ENCODE results near the gene FUT9.

The FUT9 gene
- total RNA-seq: 0 to 0.07 reads per million in 2 donors

DNA sequence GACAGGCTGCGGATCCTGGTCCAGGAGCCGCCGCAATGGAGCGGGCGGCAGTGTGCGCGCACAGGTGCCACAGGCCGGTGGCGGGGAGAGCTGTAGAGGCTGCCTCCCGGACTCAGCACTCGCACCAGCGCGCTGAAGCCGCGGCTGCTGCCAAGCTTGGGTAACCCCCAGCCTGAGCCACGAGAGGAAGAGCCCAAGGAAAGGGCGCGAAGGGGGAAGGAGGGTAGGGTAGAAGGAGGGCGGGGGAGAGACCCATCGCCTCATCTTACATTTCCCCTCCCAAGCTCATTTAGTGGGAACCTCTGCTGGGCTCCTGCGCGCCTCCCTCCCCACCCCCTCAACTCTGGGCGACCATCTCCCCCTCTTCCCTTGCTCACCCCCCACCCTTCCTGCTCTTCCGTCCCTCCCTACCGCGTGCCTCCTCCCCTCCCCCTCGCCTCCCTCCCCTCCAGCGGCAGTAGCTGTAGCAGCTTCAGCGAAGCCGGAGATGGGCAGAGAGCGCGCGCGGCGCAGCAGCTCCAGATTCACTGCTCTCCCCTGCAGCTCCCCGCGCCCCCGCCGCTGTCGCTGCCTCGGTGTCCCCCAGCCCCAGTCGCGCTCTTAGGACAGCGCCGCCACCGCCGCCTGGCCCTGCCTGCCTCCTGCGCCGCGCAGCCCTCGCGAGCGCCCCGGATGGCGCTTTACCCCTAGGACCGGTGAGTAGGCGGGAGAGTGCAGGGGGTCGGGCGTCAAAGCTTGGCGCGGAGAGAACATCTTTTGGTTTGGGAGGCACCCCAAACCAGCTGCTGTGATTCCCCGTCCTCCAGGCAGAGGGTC lies at the start of gene FUT9:
Gene FUT9, plus strand, starts transcription at position 457 of the 816 bp plus-strand sequence. CDS start 187,182 bp downstream, outside the sequence.
- DNase-seq: no peak

GRCh38 chr6:95967594-95967993 lies 48.2 kb upstream of the FUT9 start:
- DNase-seq: no peak

GRCh38 chr6:95973976-95974375 lies 41.8 kb upstream of the FUT9 start:
- no peak for DNase-seq

GRCh38 chr6:95978230-95978629 lies 37.5 kb upstream of the FUT9 start:
- DNase-seq: no peak

GRCh38 chr6:95991906-95992305 lies 23.9 kb upstream of the FUT9 start:
- no peak for DNase-seq

DNA sequence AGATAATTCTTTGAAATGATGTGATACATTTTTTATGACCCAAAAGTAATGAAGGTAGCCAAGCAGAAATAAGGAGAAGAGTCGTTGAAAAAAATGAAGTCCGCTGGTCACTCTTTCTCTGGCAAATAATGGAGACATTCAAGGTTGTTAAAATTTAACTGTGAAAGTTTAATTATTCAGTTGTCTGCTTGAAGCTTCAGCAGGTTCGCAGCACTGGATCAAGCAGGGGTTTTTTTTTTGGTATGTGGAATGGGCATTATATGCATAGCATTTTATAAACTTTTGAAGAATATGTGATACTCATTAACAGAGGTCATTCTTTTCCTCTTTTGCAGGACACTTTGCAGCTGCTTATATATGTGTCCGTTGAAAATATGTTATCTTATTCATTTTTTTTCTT lies 21.6 kb upstream of the FUT9 start:
- DNase-seq: no peak

- no peak for DNase-seq
Observed at GRCh38 chr6:95998133-95998532, 17.6 kb upstream of the FUT9 start.

GRCh38 chr6:96001891-96002575 lies 13.7 kb upstream of the FUT9 start:
- no peak for DNase-seq

- DNase-seq: no peak
Observed at GRCh38 chr6:96002576-96002910, 13.2 kb upstream of the FUT9 start.

DNA sequence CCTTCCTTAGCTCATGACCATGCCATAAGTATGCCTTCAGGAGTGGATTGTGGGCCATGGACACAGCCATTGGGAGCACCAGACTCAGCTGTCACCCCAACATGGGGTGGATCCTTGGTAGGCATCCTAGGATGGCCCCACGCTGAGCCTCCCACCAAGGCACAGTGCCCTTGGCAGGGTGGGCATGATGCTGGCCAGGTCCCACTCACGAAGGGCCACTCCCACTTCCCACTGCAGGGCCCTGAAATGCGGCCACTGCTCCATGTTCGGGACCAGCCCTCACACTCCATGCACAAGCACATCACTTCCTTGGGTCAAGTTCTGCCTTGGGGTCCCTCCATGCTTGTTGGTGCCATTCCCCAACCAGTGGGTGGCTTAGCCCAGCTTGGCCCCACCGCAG lies 12.9 kb upstream of the FUT9 start:
- DNase-seq: no peak

GRCh38 chr6:96007663-96008062 lies 8.1 kb upstream of the FUT9 start:
- no peak for DNase-seq

DNA sequence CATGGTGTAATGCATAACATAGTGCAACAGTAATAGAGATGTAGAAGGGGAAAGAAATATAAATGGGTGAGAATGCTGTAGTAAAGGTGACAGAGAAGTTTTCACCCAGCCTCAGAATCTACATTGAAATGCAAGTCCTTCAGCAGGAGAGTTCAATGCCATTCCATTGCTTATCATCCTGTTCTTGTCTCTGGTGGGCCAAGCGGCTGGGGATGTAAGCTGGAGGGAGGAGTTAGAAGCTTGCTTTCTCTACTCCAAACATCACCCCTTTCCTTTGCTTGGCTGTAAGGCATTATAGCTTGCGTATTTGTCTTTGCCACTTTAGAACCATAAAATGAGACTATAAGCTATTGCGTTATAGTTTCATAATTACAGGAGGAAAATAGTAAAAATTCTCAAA lies 2.2 kb upstream of the FUT9 start:
- DNase-seq: no peak

GRCh38 chr6:96014846-96015517 lies 792 bp upstream of the FUT9 start:
- no peak for DNase-seq

- no peak for DNase-seq
Observed at GRCh38 chr6:96016334-96017069, 728 bp downstream of the FUT9 start.

DNA sequence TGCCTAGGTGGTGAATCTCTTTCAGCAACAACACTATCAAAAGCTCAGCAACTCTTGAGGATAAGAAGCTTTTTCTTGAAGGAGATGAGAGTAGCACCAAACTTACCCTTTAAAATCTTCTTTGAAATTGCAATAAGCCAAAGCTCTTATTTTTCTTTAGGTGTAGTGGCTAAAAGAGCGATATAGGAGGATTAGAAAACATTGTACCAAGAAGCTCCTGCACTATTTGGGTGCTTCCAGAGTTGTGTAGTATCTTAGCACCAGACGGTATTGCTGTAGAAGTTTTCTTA lies 1.2 kb downstream of the FUT9 start:
- no peak for DNase-seq

DNA sequence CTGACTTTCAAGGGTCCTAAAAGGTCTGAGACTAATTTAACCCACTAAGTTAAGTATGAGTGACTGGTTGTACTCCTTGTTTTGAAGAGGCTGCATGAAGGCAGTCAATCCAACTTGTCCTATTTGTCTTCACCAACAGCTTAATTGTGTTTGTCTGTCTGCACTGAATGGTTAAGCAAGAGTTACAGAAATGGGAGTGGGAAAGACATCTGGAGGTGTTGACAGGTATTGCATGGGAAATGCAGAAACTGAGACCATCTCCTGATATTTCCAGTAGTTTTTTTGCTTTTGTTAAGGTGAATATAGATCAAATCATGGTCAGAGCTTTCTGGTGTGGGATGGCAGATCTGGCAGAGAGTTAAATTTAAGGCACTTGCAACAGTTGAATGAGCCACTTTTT lies 6.5 kb downstream of the FUT9 start:
- no peak for DNase-seq

- DNase-seq: no peak
Observed at GRCh38 chr6:96032661-96033060, 16.9 kb downstream of the FUT9 start.

GRCh38 chr6:96051555-96051954 lies 35.8 kb downstream of the FUT9 start:
- DNase-seq: no peak

- no peak for DNase-seq
Observed at GRCh38 chr6:96058082-96058481, 42.3 kb downstream of the FUT9 start.

GRCh38 chr6:96059586-96059985 lies 43.8 kb downstream of the FUT9 start:
- DNase-seq: no peak

DNA sequence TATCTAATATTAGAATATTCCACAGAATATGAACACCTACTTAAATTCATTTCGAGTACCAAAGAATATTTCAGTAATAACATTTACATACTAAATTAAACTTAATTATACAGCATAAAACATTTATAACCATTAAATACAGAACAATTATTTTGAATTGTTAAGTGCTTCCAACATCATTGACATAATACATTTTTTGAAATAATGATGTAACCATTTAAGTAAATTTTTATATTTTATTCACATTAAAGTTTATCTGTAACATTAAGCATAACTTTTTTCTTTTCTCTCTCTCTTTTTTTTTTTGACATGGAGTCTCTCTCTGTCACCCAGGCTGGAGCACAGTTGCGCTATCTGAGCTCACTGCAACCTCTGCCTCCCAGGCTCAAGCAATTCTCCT lies 44.5 kb downstream of the FUT9 start:
- no peak for DNase-seq

DNA sequence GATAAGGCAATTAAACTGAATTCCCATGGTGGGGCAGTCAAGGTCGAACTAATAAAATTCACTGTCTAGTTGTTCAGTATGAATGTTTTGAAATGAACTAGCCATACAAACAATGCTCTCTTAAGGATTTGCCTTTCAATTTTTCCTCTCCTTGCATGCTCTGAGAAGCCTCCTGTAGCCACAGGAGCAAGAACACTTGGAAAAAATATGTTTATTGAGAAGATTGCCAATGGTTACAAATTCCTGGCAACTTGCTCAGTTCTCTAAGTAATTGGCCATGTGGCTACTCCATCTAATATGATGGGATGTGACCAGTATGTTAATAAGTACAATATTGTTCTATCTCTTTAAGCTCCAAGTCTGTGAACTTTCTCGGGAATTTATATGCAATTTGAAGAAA lies 49.4 kb downstream of the FUT9 start:
- no peak for DNase-seq

DNA sequence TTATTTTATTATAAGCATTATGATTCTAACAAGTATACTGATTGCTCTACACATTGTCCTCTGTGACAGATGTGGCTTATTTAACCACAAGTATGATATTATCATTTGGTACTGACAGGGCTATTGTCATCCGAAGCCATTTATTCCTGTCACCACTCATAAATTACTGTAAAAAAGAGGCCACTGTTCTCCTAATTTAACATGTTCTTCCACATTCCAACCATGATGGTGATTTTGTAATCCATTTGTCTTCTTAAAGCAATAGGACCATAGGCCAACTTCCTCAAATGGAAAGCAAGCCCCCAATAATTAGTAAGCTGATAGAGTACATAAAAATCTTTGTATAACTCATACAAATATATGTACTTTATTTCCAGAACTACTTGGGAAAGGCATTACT lies 50.6 kb downstream of the FUT9 start:
- no peak for DNase-seq

- no peak for DNase-seq
Observed at GRCh38 chr6:96073555-96073954, 57.8 kb downstream of the FUT9 start.

Measured in T-helper 9 cell (primary cell).